IMR-90 (cell line): Measurements from ENCODE around the gene SEMA6A.

ENCODE experiments used
- MAFK ChIP-seq: IDR thresholded peaks from 2 replicates; pipeline ENCODE4 v1.6.1; 2012; ENCODE audit warnings: low read depth, low read length, improper control_type of control experiment
- MAZ ChIP-seq: IDR thresholded peaks from 2 replicates; pipeline ENCODE4 v1.6.1; 2012; ENCODE audit warnings: low read depth, mild to moderate bottlenecking, low read length, improper control_type of control experiment, moderate library complexity, borderline replicate concordance
- POLR2A ChIP-seq: IDR thresholded peaks from 2 replicates; pipeline ENCODE4 v1.6.1; 2012; ENCODE audit warnings: mild to moderate bottlenecking, low read depth, low read length
- RAD21 ChIP-seq: IDR thresholded peaks from 2 replicates; pipeline ENCODE4 v1.6.1; 2012; ENCODE audit warnings: low read length, improper control_type of control experiment
- RFX5 ChIP-seq: IDR thresholded peaks from 2 replicates; pipeline ENCODE4 v1.8.0; 2012; ENCODE audit warnings: low read depth, mild to moderate bottlenecking, low read length, moderate library complexity
- TF ChIP-seq, protein P1 (sequence below): conservative IDR thresholded peaks from 2 replicates; pipeline ENCODE4 v1.5.1; 2012; ENCODE audit warnings: mild to moderate bottlenecking, low read depth, low read length, improper control_type of control experiment

DNA sequence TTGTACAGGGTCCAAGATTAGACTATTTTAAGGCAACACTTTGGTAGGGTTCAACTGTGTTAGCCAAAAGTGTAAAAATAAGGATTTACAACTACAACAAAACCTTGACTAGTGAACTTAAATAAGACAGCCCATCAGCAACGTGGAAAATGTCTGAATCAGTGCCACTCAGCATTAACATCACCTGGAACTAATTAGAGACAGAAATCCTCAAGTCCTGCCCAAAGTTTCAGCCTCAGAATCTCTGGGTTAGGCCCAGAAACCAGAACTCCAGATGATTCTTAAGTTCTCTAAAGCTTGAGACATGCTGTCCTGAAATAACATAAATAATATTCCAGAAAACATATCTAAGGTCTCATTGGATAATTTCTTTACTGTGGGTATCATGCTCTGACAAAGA is 118.6 kb downstream of the SEMA6A start:
- TF ChIP-seq MAFK (no peak), RAD21 (no peak), MAZ (no peak), POLR2A (no peak), RFX5 (no peak)
- TF ChIP-seq, protein P1, sequence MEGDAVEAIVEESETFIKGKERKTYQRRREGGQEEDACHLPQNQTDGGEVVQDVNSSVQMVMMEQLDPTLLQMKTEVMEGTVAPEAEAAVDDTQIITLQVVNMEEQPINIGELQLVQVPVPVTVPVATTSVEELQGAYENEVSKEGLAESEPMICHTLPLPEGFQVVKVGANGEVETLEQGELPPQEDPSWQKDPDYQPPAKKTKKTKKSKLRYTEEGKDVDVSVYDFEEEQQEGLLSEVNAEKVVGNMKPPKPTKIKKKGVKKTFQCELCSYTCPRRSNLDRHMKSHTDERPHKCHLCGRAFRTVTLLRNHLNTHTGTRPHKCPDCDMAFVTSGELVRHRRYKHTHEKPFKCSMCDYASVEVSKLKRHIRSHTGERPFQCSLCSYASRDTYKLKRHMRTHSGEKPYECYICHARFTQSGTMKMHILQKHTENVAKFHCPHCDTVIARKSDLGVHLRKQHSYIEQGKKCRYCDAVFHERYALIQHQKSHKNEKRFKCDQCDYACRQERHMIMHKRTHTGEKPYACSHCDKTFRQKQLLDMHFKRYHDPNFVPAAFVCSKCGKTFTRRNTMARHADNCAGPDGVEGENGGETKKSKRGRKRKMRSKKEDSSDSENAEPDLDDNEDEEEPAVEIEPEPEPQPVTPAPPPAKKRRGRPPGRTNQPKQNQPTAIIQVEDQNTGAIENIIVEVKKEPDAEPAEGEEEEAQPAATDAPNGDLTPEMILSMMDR = no peak
